ENCODE measurements around the gene THAP7. TPM values are rescaled to one million over a fixed set of nuclear protein-coding genes. Genes with fewer than 3 reads are reported as not detected.

Gene THAP7
- total and polyA plus RNA-seq, 9 of the 15 experiments (the other 6 are each of a cell fraction or from before 2014, with no cell fraction given) = 7.9 to 263 (median 84.1) TPM

DNA sequence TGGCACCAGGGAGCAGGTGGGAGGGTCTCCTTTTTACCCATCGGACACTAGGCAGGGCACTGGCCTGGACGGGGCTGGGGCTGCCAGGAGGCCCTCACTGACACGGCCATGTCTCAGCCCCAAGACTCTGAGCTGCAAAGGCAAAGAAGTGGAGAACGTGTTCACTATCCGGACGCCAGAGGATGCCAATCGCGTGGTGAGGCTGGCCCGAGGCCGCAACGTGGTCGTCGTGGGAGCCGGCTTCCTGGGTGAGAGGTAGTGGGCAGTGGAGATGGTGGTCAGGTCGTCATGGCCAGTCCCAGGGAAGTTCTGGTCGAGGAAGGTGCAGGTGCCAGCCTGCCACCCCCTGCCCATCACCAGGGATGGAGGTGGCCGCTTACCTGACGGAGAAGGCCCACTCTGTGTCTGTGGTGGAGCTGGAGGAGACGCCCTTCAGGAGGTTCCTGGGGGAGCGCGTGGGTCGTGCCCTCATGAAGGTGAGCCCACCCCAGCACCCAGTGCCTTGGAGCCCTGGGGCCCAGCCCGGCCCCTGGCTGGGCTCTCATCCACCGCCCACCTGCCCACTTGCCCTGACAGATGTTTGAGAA, 25.5 kb downstream of the THAP7 start:
- FAIRE-seq = no peak

More for the DNA sequence above, 25.5 kb downstream of the THAP7 start:
- WGBS (ENCODE audit: insufficient coverage, low coverage, missing lambda C conversion rate) = 26% methylated on average over 24 of the region's 24 CpGs
- intact Hi-C loops (cut with micrococcal nuclease) (no loop called here), in situ Hi-C loops (cut with MboI) (no loop called here)
- Histone ChIP-seq H3K79me2 (ENCODE audit: control insufficient read depth, insufficient read depth, low read length) (peaks cover 5% of the 10 kb centered on the region; the same call in 2 of the 3 replicates), H2AFZ (ENCODE audit: low read depth, low read length) (no peak overlapping the region), H3K4me1 (replicated peaks in 1 of 2; ENCODE audit: control insufficient read depth in 2 of 2, insufficient read depth in 2 of 2, low read length in 2 of 2) (peaks cover 9 to 53% of the 10 kb centered on the region in 2 experiments), H3K27ac (ENCODE audit: extremely low read depth, low read depth, low read length) (no peak overlapping the region), H3K9me1 (ENCODE audit: control insufficient read depth, insufficient read depth, low read length) (no peaks in the 10 kb centered on the region), H3K9ac (ENCODE audit: insufficient read depth in 1 of 2, low read depth in 2 of 2, low read length in 2 of 2) (peak overlapping the region in 1 of 2 experiments; percentile 66; a peak in 2 of 4 replicates), H3K4me3 (no peak overlapping the region), H4K20me1 (replicated peaks; ENCODE audit: control insufficient read depth, insufficient read depth, low read length) (peaks cover 5% of the 10 kb centered on the region), H3K36me3 (ENCODE audit: control insufficient read depth, insufficient read depth, low read length) (no peaks in the 10 kb centered on the region), H3K27me3 (ENCODE audit: control insufficient read depth in 2 of 2, insufficient read depth in 2 of 2, low read length in 2 of 2) (peaks cover 37 to 61% of the 10 kb centered on the region in 2 experiments; a peak in 4 of 5 replicates), H3K9me3 (replicated peaks; ENCODE audit: control insufficient read depth, insufficient read depth, low read depth, low read length) (peaks cover 11% of the 10 kb centered on the region), H3K4me2 (ENCODE audit: insufficient read depth, low read length) (no peak overlapping the region)
- ATAC-seq (no peak), DNase-seq (ENCODE audit: extremely low read depth in 1 of 4, low spot score in 3 of 4) (no peak)
- TF ChIP-seq PTBP1 (IDR thresholded peaks at IDR 0.05; ENCODE audit: low read depth, low read length) = no peak
- no peak for TF ChIP-seq ZNF311 (CRISPR knock-in tag; IDR thresholded peaks at IDR 0.05)
- TF ChIP-seq ZNF764 (CRISPR knock-in tag; IDR thresholded peaks at IDR 0.05; ENCODE audit: low read depth) = peak; percentile 32; the same call in 1 of the 2 replicates
- TF ChIP-seq ZC3H11A (IDR thresholded peaks at IDR 0.05; ENCODE audit: low read depth, low read length) = no peak
- no peak for TF ChIP-seq NEUROD1 (IDR thresholded peaks at IDR 0.05; ENCODE audit: borderline replicate concordance, low read depth, low read length, partially characterized antibody)
- TF ChIP-seq, protein P1, sequence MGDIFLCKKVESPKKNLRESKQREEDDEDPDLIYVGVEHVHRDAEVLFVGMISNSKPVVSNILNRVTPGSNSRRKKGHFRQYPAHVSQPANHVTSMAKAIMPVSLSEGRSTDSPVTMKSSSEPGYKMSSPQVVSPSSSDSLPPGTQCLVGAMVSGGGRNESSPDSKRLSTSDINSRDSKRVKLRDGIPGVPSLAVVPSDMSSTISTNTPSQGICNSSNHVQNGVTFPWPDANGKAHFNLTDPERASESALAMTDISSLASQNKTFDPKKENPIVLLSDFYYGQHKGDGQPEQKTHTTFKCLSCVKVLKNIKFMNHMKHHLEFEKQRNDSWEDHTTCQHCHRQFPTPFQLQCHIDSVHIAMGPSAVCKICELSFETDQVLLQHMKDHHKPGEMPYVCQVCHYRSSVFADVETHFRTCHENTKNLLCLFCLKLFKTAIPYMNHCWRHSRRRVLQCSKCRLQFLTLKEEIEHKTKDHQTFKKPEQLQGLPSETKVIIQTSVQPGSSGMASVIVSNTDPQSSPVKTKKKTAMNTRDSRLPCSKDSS (IDR thresholded peaks at IDR 0.05; ENCODE audit: low read depth, partially characterized antibody) = no peak
- TF ChIP-seq TARDBP (IDR thresholded peaks at IDR 0.05) = no peak
- no peak for TF ChIP-seq CEBPG (CRISPR knock-in tag; IDR thresholded peaks at IDR 0.05)
- no peak for TF ChIP-seq CEBPG (tag; conservative IDR thresholded peaks at IDR 0.05 in 1 of 2, IDR thresholded peaks at IDR 0.05 in 1 of 2)
- ChIA-PET CTCF (ENCODE audit: low intra/inter-chr PET ratio) (no interaction called here), POLR2A (interaction anchor here (0.6 to 64.4 kb wide), 9 partner anchors 9 to 216 kb away, joined by 3 to 1556 read pairs (median 5); partner anchors contain the start of genes AIFM3, CRKL and THAP7)
- no TSS peak for BruUV-seq (replicated peaks)
